GM18498 (cell line): ENCODE data around the gene TSC22D4.
"Not testable (repeated sequence)": the region's sequence is repeated elsewhere in the genome, so short reads cannot be mapped to it uniquely, and the experiment has no call there.

Source experiments
- ATAC-seq: cut with Tn5 transposase; IDR thresholded peaks from one replicate; pipeline ENCODE4 v1.9.1; 2021; ENCODE audit warnings: mild to moderate bottlenecking, moderate library complexity; ENCODE audit not compliant: unreplicated experiment

TSC22D4 gene

DNA sequence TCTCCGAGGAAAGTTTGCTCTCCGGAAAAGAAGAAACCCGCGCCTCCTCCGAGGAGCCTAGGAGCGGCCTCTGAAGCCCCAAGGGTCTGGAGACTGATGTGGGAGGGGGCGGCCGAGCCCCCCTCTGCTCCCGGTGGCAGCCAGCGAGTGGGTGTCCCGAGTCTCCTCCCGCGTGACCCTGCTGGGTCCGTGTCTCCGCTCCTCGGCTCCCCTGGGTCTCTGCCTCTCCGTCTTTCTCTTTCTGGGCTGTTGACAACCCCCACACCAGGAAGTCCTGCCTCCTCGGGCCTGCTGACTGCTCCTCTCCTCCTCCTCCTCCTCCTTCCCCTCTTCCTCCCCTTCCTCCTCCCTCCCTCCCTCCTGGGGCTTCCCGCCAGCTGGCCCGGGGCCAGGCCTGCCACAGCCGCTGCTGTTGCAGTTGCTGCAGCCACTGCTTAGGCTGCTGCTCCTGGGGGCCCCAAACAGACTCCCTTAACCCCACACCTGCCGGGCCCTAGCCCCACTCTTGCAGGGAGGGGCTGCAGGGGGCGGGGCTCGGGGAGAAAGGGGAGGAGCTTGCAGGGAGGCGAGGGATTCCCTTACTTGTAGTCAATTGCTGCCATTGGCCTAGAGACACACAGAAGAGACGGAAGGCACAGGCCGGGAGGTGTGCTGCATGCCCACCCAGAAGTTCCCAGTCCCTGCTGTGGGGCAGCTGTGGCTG is at the start of gene TSC22D4:
Gene TSC22D4, minus strand, starts transcription at position 257 of the 703 bp plus-strand sequence. CDS start 1,176 bp downstream, outside the sequence.
- peak; percentile 68 for ATAC-seq

- not testable (repeated sequence) for ATAC-seq
These were observed 49.3 kb upstream of the TSC22D4 start for GRCh38 chr7:100528108-100528866.

DNA sequence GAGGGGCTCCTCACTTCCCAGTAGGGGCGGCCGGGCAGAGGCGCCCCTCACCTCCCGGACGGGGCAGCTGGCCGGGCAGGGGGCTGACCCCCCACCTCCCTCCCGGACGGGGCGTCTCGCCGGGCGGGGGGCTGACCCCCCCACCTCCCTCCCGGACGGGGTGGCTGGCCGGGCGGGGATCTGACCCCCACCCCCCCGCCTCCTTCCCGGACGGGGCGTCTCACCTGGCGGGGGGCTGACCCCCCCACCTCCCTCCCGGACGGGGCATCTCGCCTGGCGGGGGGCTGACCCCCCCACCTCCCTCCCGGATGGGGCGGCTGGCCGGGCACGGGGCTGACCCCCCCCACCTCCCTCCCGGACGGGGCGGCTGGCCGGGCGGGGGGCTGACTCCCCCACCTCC is 44.2 kb upstream of the TSC22D4 start:
- not testable (repeated sequence) for ATAC-seq

GRCh38 chr7:100521909-100522593 is 43.0 kb upstream of the TSC22D4 start:
- not testable (repeated sequence) for ATAC-seq

GRCh38 chr7:100521076-100521475 is 42.1 kb upstream of the TSC22D4 start:
- no peak for ATAC-seq

DNA sequence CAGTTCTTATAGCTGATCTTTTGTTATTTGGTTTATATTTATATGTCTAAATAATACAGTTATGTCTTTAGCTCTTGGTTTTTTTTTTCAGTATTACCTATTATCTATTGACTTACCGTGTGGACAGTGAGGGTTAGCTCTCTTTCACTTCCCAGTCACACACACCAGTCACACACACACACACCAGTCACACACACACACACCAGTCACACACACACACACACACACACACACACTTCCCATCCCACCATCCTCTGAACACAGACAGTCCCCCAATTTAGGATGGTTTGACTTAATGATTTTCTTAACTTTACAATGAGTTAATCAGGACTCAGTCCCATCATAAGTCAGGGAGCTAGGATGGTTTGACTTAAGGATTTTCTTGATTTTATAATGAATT is 41.1 kb upstream of the TSC22D4 start:
- ATAC-seq, result no peak

DNA sequence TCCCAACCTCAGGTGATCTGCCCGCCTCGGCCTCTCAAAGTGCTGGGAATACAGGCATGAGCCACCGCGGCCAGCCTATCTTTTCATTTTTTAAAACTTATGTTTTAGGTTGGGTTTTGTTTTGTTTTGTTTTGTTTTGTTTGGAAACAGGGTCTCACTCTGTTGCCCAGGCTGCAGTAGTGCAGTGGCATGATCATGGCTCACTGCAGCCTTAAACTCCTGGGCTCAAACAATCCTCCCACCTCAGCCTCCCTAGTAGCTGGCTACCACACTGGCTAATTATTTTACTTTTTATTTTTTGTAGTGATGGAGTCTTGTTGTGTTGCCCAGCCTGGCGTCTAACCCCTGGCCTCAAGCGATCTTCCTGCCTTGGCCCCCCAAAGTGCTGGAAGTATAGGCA is 40.6 kb upstream of the TSC22D4 start:
- no peak for ATAC-seq

DNA sequence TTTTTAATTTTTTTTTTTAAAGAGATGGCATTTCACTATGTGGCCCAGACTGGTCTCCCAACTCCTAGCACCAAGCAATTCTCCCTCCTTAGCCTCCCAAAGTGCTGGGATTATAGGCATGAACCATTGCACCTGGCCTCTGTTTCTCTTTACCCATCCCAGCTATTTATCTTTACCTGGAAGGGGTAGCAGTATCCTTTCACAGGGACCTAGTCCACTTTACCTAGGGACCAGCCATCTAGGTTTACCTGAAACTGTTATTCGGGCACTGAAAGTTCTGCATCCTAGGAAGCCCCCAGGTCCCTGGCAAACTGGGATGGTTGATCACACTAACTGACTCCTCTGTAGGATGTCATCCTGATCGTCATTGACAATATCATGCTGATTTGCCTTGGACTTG is 38.3 kb upstream of the TSC22D4 start:
- no peak for ATAC-seq

GRCh38 chr7:100516135-100516812 is 37.3 kb upstream of the TSC22D4 start:
- peak; percentile 69 for ATAC-seq

- ATAC-seq, result no peak
These were observed 36.1 kb upstream of the TSC22D4 start for GRCh38 chr7:100515072-100515532.

GRCh38 chr7:100513212-100513810 is 34.3 kb upstream of the TSC22D4 start:
- no peak for ATAC-seq

GRCh38 chr7:100510437-100511239 is 31.6 kb upstream of the TSC22D4 start:
- ATAC-seq, result no peak

DNA sequence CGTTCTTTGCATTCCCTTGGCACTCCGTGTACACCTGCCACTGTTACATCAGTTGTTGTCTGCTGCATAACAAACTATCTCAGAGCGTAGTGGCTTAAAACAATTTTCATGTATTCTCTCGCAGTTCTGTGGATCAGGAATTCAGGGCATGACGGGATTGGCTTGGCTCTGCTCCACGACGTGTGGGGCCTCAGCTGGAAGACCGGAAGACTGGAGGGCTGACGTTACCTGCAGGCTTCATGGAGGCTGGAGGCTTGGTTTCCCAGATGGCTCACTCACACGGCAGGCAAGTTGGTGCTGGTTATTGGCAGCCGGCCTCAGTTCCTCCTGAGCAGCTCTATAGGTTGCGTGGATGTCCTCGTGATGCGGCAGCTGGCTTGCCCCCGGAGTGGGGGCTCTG is 30.2 kb upstream of the TSC22D4 start:
- no peak for ATAC-seq

GRCh38 chr7:100506356-100506923 is 27.4 kb upstream of the TSC22D4 start:
- ATAC-seq, result no peak

DNA sequence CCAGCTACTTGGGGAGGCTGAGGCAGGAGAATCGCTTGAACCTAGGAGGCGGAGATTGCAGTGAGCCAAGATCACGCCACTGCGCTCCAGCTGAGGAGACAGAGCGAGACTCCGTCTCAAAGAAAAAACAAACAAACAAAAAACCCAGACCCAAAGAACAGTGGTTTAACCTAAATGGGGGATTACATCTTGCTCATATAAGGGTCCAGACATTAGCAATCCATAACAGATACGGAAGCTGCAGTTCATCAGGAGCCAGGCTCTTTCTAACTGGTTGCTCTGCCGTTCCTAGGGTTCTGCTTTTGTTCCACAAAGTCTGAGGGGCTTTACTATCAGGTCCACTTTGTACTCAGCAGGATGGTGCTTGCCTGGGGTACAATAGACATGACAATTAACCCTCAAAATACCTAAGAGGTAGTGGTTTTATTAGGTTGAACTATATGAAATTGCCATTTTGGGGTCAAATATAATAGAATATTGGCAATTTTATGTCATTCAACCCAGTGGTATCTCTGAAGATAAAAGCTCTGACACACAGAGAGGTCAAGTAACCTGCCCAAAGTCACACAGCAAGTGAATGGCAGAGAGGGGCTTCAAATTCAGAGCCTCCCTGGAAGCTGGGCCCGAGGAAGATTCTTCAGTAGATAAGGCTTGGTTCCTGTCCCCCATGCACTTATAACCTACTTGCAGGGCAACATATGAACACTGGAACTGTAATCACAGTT is 26.0 kb upstream of the TSC22D4 start:
- no peak for ATAC-seq

GRCh38 chr7:100504031-100504430 is 25.0 kb upstream of the TSC22D4 start:
- ATAC-seq, result not testable (repeated sequence)

GRCh38 chr7:100500743-100501142 is 21.7 kb upstream of the TSC22D4 start:
- ATAC-seq, result not testable (repeated sequence)

GRCh38 chr7:100496509-100496908 is 17.5 kb upstream of the TSC22D4 start:
- no peak for ATAC-seq
